ENCODE data around the gene LMNA.

Gene LMNA

GRCh38 chr1:156072251-156072650 lies 42.3 kb upstream of the LMNA start:
- H3K4me3 ChIP-seq (ENCODE audit: low read length) = no peak overlapping the region
- no peak for TF ChIP-seq CTCF (conservative IDR thresholded peaks at IDR 0.05; ENCODE audit: low read length)
- no peak for DNase-seq (ENCODE audit: low read depth)

GRCh38 chr1:156073110-156073687 lies 41.3 kb upstream of the LMNA start:
- no peak overlapping the region for H3K4me3 ChIP-seq (ENCODE audit: low read length)
- no peak for DNase-seq (ENCODE audit: low read depth)
- no peak for TF ChIP-seq CTCF (conservative IDR thresholded peaks at IDR 0.05; ENCODE audit: low read length)

- no peak overlapping the region for H3K4me3 ChIP-seq (ENCODE audit: low read length)
- no peak for TF ChIP-seq CTCF (conservative IDR thresholded peaks at IDR 0.05; ENCODE audit: low read length)
- DNase-seq (ENCODE audit: low read depth) = no peak
These were observed 40.8 kb upstream of the LMNA start for GRCh38 chr1:156073740-156074139.

- TF ChIP-seq CTCF (conservative IDR thresholded peaks at IDR 0.05; ENCODE audit: low read length) = no peak
- DNase-seq (ENCODE audit: low read depth) = no peak
- no peak overlapping the region for H3K4me3 ChIP-seq (ENCODE audit: low read length)
These were observed 39.9 kb upstream of the LMNA start for GRCh38 chr1:156074661-156075060.

- DNase-seq (ENCODE audit: low read depth) = no peak
- no peak for TF ChIP-seq CTCF (conservative IDR thresholded peaks at IDR 0.05; ENCODE audit: low read length)
- H3K4me3 ChIP-seq (ENCODE audit: low read length) = no peak overlapping the region
These were observed 39.3 kb upstream of the LMNA start for GRCh38 chr1:156075162-156075561.

GRCh38 chr1:156075775-156076204 lies 38.7 kb upstream of the LMNA start:
- no peak for DNase-seq (ENCODE audit: low read depth)
- H3K4me3 ChIP-seq (ENCODE audit: low read length) = no peak overlapping the region

More at GRCh38 chr1:156075775-156076204, 38.7 kb upstream of the LMNA start:
- no peak for TF ChIP-seq CTCF (conservative IDR thresholded peaks at IDR 0.05; ENCODE audit: low read length)
